NCI-H2029 (cell line): ENCODE results near the gene PGPEP1.
"Not testable (repeated sequence)": the region's sequence is repeated elsewhere in the genome, so short reads cannot be mapped to it uniquely, and the experiment has no call there.

ENCODE experiments used
- DNase-seq: peaks from one replicate; lab custom pipeline; 2025; lab: John Stamatoyannopoulos, UW

Gene PGPEP1

DNA sequence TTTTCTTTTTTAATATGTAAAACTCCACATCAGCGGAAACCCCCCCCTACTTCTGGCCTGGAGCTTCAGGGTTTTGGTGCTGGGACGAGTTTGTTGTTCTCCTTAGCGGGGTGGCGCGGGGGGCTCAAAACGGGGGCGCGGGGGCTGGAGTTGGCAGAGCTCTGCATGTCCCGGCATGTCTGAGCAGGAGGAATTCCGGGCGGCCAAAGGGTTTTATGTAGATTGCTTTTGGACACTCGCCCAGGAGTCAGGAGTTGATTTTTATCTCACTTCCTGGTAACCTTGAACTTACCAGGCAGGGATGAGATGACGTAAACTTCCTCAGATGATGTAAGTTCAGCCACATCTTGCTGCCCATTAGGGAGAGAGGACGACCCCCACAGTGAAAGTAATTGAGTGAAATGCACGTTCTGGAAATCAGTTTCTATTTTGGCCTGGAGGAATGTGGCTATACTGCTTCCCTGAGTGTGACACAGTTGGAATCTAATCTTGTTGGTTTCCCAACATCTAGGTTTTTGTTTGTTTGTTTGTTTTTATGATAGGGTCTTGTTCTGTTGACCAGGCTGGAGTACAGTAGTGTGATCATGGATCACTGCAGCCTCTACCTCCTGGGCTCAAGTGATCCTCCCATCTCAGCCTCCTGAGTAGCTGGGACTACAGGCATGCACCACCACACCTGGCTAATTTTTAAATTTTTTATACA is 24.6 kb downstream of the PGPEP1 start:
- DNase-seq, result peak; percentile 92

DNA sequence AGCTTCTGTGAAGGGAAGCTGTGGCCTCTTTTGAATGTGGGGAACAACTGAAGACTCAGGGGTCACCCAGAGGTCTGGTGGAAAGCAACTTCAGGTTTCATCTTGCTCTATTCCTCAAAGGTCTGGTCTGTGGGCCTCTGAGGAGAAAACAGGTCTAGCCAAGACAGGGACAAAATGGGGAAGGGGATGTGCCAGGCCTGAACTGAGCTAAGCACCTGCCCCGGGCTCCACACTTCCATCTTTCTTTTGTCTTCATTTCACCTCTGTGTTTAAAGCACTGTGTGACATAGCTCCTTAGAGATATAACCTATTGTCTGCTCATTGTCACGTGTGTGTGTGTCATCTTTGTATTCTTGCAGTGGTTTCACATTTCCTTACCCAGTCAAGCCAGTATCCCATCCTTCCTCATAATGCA is 25.6 kb downstream of the PGPEP1 start:
- no peak for DNase-seq

DNA sequence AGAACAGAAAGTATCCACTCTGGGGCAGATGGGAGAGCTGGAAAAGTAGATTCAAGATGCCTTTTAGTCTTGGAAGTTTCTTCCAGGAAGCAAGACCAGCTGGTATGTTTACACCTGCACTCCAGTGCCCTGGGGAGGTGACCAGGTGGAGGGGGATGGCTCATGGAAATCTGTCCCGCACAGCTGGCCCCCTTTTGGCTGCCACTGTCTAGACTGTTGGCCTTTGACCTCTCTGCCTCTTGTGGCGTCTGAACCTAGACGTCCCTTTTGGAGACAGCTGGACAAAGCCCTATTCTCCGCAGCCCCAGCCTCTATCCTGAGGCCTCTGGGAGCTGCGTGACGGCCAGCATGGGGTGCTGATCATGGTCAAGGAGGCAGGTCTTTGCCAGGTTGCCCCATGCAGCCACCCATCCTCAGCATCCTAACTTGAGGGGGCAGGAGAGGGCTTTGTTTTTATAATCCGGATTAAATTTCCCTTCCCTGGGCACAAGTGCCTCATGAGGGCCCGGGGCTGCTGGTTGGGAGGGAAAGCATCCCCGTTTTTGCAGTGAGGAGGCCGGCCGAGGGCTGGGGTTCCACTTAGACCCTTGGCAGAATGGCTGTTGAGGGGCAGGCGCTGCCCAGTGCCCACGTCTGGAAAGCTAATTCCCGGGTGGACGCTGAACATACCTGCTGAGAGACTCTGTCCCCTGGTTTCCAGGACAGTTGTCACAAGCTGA is 28.3 kb downstream of the PGPEP1 start:
- DNase-seq, result no peak

DNA sequence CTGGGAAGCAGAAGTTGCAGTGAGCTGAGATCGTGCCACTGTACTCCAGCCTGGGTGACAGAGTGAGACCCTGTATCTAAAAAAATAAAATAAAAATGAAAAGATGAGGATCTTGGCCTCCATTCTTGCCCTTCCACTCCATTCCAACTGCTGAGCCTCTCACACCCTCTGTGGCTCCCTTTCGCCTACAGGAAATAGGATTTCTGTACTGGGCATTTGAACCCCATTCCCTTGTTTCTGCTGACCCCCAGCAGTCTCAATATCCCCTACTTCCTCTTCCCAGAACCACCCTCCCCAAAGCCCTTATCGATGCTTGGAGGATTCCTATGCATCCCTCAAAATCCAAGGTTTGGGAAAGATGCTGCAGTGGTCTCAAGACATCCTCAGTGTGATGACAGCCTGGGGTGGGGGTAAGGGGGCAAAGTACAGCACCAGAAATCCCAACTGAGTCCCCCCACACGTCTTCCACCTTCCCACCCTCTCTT is 33.1 kb downstream of the PGPEP1 start:
- no peak for DNase-seq

DNA sequence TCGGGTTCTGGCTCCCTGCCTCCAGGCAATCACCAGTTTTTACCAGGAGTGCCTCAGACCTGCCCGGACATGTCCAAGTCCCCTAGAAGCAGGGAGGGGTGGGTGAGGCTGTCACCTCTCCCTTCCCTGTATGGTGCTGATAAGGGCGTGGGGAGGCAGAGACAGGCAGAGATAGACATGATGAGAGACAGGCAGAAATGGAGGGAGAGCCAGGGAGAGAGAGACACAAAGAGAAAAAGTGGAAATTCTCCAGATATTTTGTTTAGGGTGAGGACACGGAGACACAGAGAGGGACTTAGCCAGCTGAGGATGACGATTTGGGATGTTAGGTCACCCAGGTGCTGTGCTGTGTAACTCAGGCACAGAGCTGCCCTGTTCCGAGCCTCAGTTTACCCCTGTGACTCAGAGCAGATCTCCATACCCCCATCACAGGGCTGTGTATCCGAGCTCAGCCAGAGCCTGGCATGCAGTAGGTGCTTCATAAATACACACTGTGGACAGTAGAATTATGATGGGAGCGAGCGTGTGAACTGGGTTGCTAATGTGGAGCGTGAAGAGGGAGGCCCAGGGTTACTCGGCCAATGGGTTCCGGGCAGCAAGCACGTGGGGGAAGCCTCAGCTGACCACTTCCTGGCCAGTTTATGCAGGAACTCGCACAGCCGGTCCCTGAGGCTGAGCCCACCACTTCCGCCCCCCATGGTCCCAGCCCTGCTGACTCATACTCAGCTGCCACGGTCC is 33.7 kb downstream of the PGPEP1 start:
- no peak for DNase-seq

DNA sequence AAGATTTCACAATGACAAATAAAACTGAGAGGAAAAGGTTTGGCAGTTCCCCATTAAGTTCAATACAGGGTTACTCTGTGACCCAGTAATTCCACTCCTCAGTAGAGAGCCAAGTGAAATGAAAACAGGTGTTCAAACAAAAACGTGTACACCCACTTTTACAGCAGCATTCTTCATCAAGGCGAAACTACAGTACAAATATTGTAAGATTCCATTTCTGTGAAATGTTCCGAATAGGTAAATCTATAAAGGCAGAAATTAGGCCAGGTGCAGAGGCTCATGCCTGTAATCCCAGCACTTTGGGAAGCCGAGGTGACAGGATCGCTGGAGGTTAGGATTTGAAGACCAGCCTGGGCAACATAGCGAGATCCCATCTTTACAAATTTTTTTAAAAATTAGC is 36.6 kb downstream of the PGPEP1 start:
- no peak for DNase-seq

DNA sequence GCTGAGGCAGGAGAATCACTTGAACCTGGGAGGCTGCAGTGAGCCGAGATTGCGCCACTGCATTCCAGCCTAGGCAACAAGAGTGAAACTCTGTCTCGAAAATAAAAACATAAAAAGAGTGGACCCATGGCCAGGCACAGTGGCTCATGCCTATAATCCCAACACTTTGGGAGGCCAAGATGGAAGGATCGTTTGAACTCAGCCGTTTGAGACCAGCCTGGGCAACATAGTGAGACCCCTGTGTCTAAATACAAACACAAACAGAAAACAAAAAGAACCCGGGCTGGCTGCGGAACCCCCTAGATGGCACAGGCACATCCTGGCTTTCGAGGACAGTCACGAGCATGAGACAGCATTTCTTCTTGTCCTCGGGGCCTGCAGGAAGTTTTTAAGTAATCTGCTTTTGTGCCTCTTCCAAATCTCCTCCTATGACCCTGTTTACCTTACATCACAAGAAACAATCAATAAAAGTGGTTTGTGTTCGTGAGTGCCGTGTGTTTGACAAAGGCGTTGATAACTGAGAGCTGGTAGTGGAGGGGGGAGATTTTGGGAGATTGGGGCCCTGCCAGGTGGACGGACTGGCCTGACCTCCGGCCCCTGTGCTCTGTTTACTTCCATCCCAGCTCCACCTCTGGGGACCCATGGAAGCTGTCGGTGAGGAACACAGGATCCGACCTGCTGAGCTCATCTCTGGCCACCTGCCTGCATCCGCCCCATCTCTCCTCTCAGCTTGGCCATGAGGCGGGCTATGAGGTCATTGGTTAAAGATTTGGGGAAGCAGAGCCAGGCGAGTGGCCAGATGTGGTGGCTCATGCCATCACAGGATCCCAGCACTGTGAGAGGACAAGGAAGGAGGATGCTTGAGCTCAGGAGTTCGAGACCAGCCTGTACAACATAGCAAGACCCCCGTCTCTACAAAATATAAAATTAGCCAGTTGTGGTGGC is 39.7 kb downstream of the PGPEP1 start:
- peak; percentile 81 for DNase-seq

DNA sequence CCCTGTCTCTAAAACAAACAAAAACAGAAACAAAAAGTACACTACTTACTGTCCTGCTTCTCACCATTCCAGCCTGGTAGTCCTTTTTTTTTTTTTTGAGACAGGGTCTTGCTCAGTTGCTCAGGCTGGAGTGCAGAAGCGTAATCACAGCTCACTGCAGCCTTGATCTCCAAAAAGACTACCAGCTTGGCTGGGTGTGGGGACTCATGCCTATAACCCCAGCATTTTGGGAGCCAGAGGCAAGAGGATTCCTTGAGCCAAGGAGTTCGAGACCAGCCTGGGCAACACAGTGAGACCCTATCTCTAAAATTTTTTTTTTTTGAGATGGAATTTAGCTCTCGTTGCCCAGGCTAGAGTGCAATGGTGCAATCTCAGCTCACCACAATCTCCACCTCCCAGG is 40.4 kb downstream of the PGPEP1 start:
- no peak for DNase-seq

DNA sequence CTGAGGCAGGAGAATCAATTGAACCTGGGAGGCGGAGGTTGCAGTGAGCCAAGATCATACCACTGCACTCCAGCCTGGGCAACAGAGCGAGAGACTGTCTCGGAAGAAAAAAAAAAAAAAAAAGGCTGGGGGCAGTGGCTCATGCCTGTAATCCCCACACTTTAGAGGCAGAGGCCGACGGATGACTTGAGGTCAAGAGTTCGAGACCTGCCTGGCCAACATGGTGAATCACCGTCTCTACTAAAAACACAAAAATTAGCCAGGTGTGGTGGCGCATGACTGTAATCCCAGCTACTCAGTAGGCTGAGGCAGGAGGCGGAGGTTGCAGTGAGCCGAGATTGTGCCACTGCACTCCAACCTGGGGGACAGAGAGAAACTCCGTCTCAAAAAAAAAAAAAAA is 43.2 kb downstream of the PGPEP1 start:
- DNase-seq, result not testable (repeated sequence)

DNA sequence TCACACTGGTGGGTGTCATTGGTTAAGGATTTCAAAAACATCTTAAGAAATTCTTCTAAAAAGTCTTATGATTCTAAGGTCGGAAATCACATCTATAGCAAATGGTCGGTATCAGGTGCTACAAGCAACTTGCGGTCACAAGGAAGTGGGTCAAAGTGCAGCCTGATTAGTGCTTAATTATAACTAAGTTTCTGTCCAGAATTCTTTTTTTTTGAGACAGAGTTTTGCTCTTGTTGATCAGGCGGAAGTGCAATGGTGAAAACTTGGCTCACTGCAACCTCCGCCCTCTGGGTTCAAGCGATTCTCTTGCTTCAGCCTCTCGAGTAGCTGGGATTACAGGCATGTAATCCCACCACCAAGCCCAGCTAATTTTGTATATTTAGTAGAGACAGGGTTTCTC is 44.4 kb downstream of the PGPEP1 start:
- no peak for DNase-seq

DNA sequence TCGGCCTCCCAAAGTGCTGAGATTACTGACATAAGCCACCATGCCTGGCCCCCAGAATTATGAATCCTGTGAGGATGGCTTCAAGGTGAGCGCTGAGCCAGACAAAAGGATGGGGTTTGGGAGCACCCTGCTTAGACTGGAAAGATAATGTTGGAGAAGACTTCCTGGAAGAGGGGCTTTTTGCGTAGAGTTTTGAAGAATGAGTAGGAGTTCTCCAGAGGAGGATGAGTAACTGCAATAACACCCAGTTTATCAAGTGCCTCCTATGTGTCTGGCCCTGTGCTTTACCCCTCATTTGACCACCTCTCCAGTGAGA is 44.9 kb downstream of the PGPEP1 start:
- no peak for DNase-seq

DNA sequence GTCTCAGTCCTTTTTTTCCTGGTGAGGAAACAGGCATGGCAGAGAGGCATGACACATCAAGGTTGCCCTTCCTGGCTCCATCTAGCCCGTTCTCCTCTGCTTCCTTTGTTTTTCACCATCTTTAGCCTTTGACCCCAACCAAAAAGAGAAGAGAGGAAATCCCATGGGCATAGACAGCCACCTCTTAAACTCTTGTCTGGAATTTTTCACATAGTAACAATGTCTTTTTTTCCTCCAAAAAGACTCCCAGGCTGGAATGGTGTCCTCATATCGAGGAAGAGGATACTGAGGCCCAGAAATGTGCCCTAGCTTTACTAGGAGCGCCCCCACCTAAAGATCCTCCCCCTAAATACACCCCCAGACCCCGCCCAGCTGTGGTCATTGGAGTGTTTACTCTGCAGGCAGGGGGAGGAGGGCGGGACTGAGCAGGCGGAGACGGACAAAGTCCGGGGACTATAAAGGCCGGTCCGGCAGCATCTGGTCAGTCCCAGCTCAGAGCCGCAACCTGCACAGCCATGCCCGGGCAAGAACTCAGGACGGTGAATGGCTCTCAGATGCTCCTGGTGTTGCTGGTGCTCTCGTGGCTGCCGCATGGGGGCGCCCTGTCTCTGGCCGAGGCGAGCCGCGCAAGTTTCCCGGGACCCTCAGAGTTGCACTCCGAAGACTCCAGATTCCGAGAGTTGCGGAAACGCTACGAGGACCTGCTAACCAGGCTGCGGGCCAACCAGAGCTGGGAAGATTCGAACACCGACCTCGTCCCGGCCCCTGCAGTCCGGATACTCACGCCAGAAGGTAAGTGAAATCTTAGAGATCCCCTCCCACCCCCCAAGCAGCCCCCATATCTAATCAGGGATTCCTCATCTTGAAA is 45.5 kb downstream of the PGPEP1 start, which contains the start of gene GDF15:
TSS of gene GDF15 (plus strand) at position 484 of the 868 bp plus-strand sequence. CDS start at position 516, 32 bp downstream.
- no peak for DNase-seq

DNA sequence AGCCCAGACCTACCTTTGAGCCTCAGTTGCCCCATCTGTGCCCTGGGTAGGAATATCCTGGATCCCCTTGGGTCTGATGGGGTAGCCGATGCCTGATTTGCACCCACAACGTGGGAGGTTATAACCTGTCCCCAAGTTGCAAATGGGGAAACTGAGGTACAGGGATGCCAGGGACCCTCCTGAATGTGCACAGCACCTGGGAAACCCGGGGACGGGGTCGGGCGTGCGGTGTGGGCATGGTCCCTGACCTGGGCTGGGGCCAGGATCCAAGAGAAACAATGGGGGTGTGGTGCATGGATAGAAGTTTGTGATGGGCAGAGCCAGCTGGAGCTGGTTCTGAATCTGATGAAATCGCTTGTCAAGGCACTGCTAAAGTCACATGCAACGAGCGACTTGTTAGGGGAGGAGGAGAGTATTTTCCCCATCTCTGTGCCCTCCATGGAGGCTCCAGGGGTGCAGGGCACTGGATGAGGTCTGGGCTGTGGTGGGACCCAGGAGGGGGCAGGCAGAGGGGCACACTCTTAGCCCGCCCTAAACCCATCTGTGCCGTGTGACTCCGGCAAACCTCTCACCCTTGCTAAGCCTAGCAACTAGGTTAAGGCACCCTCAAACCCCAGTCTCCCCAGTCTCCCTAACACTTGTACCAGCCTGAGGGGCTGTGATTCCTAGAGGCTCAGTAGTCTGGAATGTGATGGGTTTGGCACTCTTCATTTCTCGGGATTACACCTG is 46.3 kb downstream of the PGPEP1 start:
- DNase-seq, result no peak

DNA sequence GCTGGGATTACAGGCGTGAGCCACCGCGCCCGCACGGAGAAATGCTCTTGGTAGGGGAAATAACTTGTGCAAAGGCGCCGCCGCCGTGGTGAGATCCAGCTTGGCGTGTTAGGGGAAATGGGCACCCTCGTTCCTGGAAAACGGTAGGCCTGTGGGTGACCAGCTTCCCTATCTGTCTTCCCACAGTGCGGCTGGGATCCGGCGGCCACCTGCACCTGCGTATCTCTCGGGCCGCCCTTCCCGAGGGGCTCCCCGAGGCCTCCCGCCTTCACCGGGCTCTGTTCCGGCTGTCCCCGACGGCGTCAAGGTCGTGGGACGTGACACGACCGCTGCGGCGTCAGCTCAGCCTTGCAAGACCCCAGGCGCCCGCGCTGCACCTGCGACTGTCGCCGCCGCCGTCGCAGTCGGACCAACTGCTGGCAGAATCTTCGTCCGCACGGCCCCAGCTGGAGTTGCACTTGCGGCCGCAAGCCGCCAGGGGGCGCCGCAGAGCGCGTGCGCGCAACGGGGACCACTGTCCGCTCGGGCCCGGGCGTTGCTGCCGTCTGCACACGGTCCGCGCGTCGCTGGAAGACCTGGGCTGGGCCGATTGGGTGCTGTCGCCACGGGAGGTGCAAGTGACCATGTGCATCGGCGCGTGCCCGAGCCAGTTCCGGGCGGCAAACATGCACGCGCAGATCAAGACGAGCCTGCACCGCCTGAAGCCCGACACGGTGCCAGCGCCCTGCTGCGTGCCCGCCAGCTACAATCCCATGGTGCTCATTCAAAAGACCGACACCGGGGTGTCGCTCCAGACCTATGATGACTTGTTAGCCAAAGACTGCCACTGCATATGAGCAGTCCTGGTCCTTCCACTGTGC is 47.9 kb downstream of the PGPEP1 start:
- DNase-seq, result peak; percentile 90

DNA sequence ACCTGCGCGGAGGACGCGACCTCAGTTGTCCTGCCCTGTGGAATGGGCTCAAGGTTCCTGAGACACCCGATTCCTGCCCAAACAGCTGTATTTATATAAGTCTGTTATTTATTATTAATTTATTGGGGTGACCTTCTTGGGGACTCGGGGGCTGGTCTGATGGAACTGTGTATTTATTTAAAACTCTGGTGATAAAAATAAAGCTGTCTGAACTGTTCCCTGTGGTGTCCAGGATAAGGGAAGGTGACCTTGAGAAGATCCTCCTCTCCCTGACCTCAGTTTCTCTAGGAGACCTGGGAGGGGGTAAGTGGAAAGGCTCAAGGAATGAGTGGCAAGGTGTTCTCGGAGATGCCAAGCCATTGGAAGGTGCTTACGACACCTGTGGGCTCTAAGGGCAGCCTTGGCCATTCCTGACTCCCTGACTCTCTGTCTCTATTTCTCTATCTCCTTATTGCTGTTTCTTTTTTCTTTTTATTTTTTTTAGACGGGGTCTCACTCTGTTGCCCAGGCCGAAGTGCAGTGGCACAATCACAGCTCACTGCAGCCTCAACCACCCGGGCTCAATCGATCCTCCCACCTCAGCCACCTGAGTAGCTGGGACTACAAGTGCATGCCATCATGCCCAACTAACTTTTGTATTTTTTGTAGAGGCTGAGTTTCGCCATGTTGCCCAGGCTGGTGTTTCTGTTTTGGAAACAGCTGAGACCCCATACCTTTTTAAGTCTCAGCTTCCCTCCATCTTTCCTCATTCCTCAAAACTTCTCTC is 48.7 kb downstream of the PGPEP1 start:
- DNase-seq, result no peak

DNA sequence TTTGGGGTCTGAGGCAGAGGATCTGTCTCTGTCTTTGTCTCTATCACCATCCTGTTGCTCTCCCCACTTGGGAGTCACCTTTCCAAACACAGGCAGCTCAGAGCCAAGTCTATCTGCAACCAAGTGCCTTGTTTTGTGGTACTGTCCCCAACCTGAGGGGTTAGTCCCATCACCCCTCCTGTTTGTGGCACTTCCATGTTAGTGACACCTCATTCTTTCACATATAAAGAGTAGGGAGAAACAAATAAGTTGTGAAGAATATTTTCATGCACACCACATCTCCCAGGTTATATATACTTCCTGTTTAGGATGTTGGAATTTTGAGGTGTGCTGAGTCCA is 49.3 kb downstream of the PGPEP1 start:
- no peak for DNase-seq

DNA sequence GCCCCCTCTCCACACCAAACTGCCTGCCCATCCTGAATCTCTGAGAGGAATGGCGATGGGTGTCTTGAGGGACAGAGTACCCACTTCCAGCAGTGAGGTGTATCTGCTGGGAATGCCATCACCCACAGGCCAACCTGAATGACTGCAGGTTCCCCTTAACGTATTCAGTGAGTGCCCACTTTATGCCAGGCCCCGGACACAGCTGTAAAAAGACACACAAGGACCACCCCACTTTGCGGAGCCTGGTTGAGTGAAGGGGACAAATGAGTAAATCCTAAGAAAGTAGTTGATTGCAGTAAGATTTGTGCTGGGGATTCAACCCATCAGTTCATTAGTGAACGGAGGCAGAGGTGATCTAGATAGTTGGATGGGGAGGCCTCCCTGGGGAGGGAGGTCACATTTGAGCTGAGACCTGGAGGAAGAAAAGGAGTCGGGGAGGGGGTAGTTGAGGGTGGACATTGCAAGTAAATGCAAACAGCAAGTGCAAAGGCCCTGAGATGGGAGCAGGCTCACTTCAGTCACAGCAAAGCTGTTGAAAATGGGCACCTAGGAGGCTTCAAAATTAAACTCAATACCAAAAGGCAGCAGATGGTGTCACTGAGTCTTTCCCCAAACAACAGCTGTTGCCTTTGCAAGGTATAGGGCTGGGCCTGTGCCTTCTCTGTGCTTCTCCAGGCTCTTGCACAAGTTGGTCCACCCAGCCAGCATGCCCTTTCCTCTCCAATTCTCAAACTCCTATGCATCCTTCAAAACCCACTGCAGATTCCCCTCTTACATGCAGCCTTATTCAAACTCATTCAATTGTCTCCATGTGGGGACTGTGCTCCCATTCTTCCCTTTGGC is 49.9 kb downstream of the PGPEP1 start:
- no peak for DNase-seq
